CD4-positive, alpha-beta T cell treated with Interleukin-10 for 1 hour (primary cell): ENCODE data around the gene FGD4.

Source experiments
- DNase-seq: peaks from one replicate; pipeline ENCODE4 v3.0.0-alpha.2; 2020

Gene FGD4

DNA sequence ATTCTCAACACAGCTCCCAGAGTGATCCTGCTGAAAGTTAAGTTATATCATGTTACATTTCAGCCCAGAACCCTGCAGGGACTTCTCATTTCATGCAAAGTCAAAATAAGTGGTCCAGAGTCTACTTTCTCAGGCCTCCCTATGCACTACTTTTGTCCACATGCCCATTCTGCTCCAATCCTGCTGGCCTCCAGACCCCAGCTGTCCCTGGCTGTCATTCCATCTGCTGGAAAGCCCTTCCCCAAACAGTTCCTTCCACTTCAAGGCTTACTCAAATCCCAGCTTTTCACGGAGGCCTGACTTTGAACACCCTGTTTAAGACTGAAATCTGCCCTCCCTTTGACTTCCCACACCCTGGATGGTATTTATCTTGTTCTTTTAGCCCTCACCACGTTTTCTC, 169.9 kb downstream of the FGD4 start:
- no peak for DNase-seq

DNA sequence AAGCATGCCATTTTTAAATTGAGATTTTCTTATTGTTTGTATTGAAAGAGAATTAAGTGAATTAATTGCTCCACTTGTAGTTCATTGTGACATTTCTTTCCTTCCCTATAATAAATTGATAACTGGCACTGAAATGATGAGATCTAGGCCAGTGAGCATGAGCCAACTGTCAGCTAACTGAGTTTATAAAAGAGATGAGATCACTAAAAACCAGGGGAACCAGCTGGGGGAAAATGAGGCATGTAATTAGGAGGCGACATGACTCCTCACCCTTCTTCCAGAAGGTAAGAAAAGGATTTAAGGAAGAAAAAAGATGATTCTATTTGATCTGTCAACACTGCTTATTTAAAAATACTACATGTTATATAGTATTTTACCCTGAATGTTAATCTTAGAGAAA, 175.2 kb downstream of the FGD4 start:
- no peak for DNase-seq

DNA sequence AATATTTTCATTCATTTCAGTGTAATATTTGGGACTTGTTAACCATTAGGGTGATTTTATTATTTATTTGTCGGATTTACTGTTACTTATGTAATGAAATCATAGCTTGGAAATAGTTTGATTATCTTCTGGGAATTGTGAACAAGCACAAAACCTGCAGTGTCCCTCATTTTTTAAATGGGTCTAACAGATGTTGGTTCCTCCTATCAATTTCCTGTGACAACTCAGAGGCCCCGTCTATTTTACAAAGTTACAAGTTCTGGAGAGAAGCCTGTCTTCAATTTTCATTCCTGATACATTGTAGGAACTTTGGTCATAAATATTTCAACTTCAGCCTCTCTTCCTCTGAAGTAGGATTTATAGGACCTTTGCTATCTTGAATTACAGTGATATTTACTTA, 178.0 kb downstream of the FGD4 start:
- no peak for DNase-seq

GRCh38 chr12:32583534-32583933, 184.2 kb downstream of the FGD4 start:
- DNase-seq: no peak

- no peak for DNase-seq
Observed at GRCh38 chr12:32585680-32586079, 186.3 kb downstream of the FGD4 start.

- DNase-seq: no peak
Observed at GRCh38 chr12:32586390-32586789, 187.0 kb downstream of the FGD4 start.

GRCh38 chr12:32587581-32588495, 188.5 kb downstream of the FGD4 start:
- DNase-seq: no peak

- no peak for DNase-seq
Observed at GRCh38 chr12:32588604-32589003, 189.2 kb downstream of the FGD4 start.

DNA sequence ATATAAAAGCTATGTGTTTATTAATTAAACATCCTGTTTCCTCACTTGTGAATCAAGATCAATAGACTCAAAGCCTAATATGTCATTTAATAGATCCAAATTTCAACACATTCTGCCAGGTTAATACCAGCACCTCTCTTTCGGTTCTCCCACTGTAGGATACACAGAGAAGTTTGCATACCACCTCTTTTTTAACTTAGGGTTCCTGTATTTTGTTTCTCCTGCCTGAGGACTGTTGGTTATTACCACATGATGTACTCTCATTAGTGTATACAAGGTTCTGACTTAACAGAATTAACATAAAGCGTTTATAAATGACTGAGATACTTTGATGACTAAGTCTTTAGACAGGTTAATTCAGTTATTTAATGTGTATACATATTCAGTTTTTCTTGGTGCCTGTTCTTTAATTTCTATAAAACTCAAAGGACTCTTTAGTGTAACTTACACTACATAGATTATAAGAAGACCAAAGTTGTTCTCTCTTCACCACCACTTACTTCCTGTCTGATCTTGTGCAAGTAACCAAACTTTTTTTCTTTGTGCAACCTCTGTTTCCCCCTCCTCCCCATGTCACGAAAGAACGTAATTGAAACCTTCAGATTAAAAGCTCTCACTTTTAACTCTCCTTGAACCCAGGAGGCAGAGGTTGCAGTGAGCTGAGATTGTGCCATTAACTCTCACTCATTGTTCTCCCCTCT, 190.0 kb downstream of the FGD4 start:
- DNase-seq: no peak

DNA sequence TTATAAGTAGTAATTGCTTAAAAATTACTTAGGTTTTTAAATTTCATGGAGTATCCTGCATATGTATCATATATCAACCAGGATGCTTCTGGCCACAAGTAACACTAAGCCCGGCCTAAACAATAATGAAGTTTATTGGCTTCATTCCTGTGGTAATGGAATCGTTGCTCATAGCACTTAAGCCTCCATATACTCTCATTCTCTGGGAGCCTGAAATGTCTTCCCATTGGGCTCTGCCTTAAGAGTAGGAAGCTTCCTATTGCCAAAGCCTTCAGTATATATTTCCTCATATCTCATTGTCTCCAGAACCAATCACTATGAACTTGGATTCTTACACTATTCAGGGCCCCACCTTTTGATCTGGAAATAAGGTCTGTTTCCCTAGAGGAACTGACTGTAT, 195.9 kb downstream of the FGD4 start:
- DNase-seq: no peak

- DNase-seq: no peak
Observed at GRCh38 chr12:32596030-32596429, 196.7 kb downstream of the FGD4 start.

DNA sequence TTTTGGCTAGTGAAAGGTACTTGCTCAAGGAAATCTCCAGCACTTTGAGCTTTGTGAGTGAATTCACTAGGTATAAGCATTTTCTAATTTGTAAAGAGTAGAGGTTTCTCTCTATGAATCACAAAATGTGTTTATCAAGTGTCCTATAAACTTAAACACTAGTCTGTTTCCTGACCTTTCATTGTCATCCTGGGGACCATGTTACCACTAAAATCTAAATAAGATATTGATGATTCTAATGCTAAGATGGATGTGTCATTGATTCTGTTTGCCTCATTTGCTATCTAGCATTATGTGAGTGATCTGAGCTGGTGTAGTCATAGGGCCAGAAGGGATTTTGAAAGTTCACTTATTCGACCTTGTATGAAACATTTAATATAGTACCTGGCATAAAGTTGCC, 199.3 kb downstream of the FGD4 start:
- DNase-seq: no peak

- DNase-seq: no peak
Observed at GRCh38 chr12:32600681-32601080, 201.3 kb downstream of the FGD4 start.

GRCh38 chr12:32603071-32603470, 203.7 kb downstream of the FGD4 start:
- DNase-seq: no peak

- DNase-seq: no peak
Observed at GRCh38 chr12:32603858-32604257, 204.5 kb downstream of the FGD4 start.

- DNase-seq: no peak
Observed at GRCh38 chr12:32604565-32604964, 205.2 kb downstream of the FGD4 start.

DNA sequence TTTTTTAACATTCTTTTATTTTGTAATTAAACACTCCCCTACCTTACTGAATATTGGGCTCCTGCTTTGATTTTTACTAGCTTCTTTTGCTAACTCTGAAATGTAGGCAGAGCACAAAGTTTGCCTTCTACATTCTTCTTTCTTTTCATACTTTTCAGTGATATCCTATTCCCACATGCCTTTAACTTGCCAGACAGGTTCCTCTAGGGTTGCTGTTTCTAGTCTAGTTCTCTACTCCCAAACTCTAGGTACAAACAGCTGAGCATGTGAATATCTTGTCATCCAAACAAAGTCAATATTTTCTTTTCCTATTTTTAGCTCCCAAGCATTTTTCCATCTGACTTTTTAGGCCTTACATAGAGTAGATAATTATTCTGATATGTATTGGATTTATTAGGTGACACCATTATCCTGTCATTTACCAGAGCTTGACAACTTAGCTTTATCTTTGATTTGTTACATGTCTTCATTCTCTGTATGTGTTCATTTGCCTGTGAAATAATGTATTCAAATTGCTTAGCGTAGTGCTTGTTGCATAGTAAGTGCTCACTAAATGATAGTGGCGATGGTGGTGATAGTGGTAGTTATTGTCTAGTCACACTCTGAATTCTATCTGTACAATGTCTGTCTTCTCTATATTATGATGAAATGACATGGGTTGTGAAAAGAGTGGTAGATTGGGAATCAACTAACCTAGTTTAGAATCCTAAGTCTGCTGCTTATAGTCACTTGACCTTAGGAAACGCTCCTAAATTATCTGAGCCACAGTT, 206.2 kb downstream of the FGD4 start:
- no peak for DNase-seq

- DNase-seq: no peak
Observed at GRCh38 chr12:32606443-32606842, 207.1 kb downstream of the FGD4 start.

DNA sequence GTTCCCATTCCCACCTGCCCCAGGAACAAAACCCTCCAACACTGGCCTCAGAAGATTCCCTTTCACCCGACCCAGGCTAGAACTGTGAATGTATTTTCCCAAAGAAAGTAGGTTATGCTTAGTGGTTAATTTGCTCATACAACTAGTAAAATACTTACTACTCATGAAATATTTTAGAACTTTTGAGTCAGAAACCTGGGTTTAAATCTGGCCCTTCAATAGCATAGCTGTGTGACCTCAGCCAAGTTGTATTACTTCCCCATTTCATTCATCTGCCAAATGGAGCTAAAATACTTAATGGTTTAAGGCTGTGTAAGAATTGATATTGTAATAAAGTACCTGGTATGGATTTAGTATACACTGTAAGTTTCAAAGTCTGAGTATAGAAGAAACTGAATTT, 210.6 kb downstream of the FGD4 start:
- no peak for DNase-seq

DNA sequence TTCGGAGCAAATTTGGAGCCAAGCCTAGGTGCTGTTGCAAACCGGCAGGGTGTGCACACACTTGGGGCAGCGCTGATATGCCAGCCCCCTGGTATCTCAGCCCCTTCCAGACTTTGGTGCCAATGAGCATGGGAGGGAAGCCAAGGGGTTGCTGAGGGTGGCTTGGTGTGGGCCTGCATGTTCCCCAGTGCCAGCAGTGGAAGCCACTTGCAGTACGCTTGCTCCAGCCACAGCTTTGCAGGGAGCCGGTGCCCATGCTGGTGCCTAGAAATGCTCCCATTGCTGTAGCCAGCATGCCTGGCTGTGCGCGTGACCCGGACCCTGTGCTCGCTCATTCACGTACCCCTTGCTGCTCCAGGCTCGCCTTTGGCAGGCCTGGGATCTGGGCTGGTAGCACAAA, 212.6 kb downstream of the FGD4 start:
- DNase-seq: no peak

- no peak for DNase-seq
Observed at GRCh38 chr12:32612658-32613614, 213.6 kb downstream of the FGD4 start.

GRCh38 chr12:32615441-32615840, 216.1 kb downstream of the FGD4 start:
- no peak for DNase-seq
